ENCODE data around the gene LRRC1.

The LRRC1 gene

GRCh38 chr6:53847796-53848314 is 53.0 kb downstream of the LRRC1 start:
- DNase-seq (ENCODE audit: low read depth) = no peak

- no peak for DNase-seq (ENCODE audit: low read depth)
Measured at GRCh38 chr6:53850527-53850926, 55.7 kb downstream of the LRRC1 start.

GRCh38 chr6:53851561-53851960 is 56.8 kb downstream of the LRRC1 start:
- DNase-seq (ENCODE audit: low read depth) = no peak

GRCh38 chr6:53852805-53853204 is 58.0 kb downstream of the LRRC1 start:
- DNase-seq (ENCODE audit: low read depth) = no peak

- no peak for DNase-seq (ENCODE audit: low read depth)
Measured at GRCh38 chr6:53854843-53855567, 60.2 kb downstream of the LRRC1 start.

- no peak for DNase-seq (ENCODE audit: low read depth)
Measured at GRCh38 chr6:53855940-53856339, 61.1 kb downstream of the LRRC1 start.

- no peak for DNase-seq (ENCODE audit: low read depth)
Measured at GRCh38 chr6:53857318-53858094, 62.7 kb downstream of the LRRC1 start.

GRCh38 chr6:53858196-53858595 is 63.4 kb downstream of the LRRC1 start:
- no peak for DNase-seq (ENCODE audit: low read depth)

GRCh38 chr6:53858913-53859312 is 64.1 kb downstream of the LRRC1 start:
- DNase-seq (ENCODE audit: low read depth) = no peak

GRCh38 chr6:53860511-53860910 is 65.7 kb downstream of the LRRC1 start:
- no peak for DNase-seq (ENCODE audit: low read depth)

GRCh38 chr6:53861518-53861917 is 66.7 kb downstream of the LRRC1 start:
- DNase-seq (ENCODE audit: low read depth) = no peak

- no peak for DNase-seq (ENCODE audit: low read depth)
Measured at GRCh38 chr6:53862662-53863462, 68.1 kb downstream of the LRRC1 start.

GRCh38 chr6:53864781-53865180 is 70.0 kb downstream of the LRRC1 start:
- DNase-seq (ENCODE audit: low read depth) = no peak

GRCh38 chr6:53866226-53866625 is 71.4 kb downstream of the LRRC1 start:
- DNase-seq (ENCODE audit: low read depth) = no peak

- no peak for DNase-seq (ENCODE audit: low read depth)
Measured at GRCh38 chr6:53868626-53869025, 73.8 kb downstream of the LRRC1 start.

- no peak for DNase-seq (ENCODE audit: low read depth)
Measured at GRCh38 chr6:53869964-53870363, 75.2 kb downstream of the LRRC1 start.

GRCh38 chr6:53873922-53874321 is 79.1 kb downstream of the LRRC1 start:
- DNase-seq (ENCODE audit: low read depth) = no peak

GRCh38 chr6:53874964-53875363 is 80.2 kb downstream of the LRRC1 start:
- no peak for DNase-seq (ENCODE audit: low read depth)

GRCh38 chr6:53877151-53877550 is 82.3 kb downstream of the LRRC1 start:
- DNase-seq (ENCODE audit: low read depth) = no peak

GRCh38 chr6:53878808-53879207 is 84.0 kb downstream of the LRRC1 start:
- no peak for DNase-seq (ENCODE audit: low read depth)

GRCh38 chr6:53879608-53880007 is 84.8 kb downstream of the LRRC1 start:
- DNase-seq (ENCODE audit: low read depth) = no peak

- no peak for DNase-seq (ENCODE audit: low read depth)
Measured at GRCh38 chr6:53887316-53887715, 92.5 kb downstream of the LRRC1 start.

GRCh38 chr6:53888931-53889330 is 94.1 kb downstream of the LRRC1 start:
- no peak for DNase-seq (ENCODE audit: low read depth)
